ENCODE results near the gene LCN10.
"Not testable (repeated sequence)": the region's sequence is repeated elsewhere in the genome, so short reads cannot be mapped to it uniquely, and the experiment has no call there.

LCN10 gene

GRCh38 chr9:136718345-136719194 is 24.2 kb downstream of the LCN10 start:
- DNase-seq = no peak

DNA sequence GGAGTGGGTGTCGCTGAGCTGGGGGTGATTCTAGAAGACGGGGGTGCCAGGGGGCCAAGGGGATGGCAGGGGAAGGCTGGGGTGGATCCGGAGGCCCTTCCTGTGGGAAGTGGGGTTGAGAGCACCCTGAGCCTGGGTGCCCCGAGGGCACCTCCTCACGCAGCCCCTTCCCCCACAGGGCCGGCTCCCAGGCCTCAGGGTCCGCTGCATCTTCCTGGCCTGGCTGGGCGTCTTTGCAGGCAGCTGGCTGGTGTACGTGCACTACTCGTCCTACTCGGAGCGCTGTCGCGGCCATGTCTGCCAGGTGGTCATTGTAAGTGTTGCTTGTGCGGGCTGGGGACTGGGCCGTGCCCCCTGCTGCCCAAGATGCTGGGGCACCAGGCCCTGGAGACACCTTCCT is 25.3 kb downstream of the LCN10 start:
- no peak for DNase-seq

DNA sequence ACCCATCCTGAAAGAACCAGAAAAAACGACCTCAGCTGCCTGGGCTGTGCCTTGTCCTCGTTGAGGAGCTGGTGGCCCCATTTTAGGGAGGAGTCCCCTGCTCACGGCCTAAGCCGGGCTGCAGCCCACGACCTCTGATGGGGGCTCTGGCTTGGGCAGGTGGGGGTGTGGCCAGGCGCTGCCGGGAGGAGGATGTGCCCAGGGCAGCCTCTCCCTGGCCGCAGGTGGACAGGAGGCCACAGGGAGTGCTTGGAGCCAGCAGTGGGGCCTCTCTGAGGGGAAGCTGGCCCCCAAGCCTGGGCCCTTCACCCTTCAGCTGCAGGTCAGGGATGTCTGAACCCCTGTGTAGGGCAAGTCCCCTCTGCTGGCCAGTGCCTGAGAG is 27.9 kb downstream of the LCN10 start:
- DNase-seq = no peak

- DNase-seq = no peak
These were observed 28.4 kb downstream of the LCN10 start for GRCh38 chr9:136714096-136714892.

DNA sequence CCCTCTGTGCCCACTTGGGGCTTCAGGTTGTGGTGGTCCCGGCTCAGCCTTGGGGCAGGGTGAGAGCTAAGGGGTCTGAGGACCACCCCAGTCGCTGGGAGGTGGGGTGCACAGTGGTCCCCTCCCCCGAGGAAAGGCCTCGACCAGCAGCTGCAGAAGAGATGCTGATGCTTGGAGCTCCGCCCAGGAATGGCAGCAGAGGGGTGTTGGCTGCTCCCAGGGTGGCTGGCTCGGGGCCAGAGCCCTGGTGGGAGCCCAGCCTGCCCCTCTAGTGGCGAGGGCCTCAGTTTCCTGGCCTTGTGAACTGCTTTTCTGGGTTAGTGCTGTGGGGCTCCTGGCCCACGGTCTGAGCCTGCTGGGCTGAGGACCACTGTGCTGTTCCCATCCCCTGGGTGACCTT is 29.2 kb downstream of the LCN10 start:
- no peak for DNase-seq

DNA sequence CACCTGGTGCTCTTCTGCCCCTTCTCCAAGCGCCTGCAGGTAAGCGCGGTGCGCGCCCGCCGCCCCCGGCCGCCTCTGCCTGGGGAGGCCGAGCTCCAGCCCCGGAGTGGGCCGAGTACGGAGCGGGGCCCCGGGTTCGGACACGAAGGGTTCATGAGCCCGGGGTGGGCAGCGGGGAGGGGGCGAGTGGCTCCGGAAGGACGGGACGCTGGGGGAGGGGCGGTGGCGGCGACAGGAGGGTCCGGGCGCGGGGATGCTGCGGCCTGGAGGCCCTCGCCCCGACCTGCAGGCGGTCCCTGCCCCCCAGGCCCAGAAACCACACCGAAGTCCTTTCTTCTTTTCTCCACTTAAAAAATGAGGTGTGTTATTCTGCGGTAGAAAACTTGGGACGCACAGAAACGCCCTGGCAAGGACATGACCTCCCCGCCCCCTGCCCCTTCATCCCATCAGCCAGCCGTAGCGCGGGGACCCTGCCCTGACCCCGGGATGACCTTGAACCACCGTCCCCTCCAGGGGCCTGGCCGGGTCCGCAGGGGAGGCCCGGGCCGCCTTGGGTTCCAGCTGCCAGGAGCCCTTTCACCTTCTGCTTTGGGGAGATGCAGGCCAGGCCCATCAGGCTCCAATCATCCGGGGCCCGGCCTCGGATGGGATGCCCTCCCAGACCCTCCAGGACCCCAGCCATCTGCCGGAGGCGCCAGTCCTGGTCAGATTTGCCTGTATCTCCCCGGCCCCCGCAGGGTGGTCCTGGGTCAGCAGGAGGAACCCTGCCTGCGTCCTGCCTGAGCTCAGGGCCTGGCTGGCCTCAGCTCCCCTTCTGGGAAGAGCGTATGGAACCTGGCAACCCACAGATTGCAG is 29.8 kb downstream of the LCN10 start:
- DNase-seq = no peak

DNA sequence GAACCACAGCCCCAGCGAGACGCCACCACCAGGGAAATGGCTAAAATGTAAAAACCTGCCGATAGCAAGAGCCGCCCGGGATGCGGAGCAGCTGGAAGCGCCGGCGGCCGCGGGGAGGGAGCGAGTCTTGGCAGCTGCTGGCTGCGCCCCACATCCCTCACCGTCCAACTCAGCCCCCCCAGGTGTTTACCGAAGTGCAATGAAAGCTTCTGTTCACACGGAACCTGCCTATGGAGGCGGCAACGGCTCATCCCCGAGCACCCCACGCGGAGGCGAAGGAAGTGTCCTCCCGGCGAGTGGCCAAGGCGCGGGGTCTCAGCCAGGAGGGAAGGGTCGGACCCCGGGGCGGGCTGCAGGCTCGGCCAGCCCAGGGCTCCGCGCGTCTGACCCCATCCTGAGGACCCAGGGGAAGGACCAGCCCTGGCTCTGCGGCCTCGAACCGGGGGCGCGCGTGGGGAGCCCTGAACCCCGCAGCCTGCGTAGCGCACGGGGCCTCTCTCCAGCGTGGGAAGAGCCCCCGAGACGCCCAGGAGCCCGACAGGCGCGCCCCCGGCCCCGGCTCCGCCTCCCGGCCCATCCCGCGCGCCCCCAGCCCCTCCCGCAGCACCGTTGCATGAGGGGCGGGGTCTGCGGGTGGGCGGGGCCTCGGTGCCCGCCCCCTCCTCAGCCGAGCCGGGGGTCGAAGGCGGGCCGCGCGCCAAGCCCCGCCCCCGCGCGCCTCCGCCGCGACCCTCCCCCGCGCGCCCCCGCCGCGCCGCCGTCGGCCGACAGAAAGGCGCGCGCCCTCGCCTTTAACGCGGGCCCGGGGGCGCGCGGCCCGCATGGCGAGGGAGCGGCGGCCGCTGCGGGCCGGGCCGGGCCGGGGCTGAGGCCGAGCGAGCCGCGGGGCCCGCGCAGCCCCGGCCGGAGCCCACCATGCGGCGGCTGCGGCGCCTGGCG is 30.7 kb downstream of the LCN10 start, which contains the start of gene DIPK1B:
Gene DIPK1B, plus strand, starts transcription at position 822 of the 939 bp plus-strand sequence. Its CDS starts 94 bp downstream, at position 916.
- no peak for DNase-seq

DNA sequence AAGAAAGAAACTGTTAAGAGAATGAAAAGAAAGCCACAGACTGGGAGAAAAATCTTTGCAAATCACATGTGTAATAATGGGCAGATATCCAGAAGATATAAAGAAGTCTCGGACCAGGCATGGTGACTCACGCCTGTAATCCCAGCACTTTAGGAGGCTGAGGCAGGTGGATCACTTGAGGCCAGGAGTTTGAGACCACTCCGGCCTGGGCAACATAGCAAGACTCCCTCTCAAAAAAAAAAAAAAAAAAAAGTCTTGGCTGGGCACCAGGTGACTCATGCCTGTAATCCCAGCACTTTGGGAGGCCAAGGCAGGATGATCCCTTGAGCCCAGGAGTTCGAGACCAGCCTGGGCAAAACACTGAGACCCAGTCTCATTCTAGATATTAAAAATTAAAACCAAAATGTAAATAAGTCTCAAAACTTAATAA is 31.5 kb downstream of the LCN10 start:
- DNase-seq = not testable (repeated sequence)

DNA sequence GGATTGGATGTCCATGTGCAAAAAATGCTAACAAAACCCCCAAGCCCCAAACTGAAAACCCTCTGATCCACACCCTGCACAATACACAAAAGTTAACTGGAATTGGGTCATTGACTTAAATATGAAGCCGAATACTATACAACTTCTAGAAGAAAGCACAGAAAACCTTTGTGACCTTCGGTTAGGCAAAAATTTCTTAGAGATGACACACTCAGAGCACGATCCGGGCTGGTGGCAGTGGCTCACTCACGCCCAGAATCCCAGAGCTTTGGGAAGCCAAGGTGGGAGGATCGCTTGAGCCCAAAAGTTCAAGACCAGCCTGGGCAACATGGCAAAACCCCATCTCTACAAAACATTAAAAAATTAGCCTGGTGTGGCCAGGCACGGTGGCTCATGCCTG is 32.2 kb downstream of the LCN10 start:
- no peak for DNase-seq

- no peak for DNase-seq
These were observed 33.2 kb downstream of the LCN10 start for GRCh38 chr9:136709454-136710109.

DNA sequence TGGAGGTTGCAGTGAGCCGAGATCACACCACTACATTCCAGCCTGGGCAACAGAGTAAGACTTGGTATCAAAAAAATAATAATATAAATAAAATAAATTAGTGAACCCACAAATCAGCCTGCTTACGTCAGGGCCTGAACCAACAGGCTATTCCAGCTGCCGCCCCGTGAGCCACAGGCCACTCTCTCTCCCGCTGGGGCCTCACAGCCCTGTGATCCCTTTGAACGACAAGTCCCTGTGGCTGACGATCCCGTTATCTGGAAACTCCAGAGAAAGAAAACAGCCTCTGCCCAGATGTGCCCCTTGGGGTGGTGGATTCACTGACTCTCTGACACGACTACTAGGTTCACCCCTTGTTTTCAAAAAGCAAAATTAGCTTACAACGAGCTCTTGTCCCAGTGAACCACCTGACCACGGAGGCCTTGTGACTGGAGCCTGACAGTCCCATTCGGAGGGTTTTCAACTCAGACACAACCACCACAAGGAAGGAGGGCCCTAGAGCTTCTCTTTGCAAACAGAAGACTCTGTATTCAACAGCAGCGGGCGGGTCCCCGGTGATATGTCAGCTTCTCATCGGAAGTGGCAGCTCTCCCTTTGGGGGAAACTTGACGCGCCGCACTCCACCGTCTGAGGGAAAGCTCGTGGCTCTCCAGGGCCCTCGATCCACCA is 34.8 kb downstream of the LCN10 start:
- no peak for DNase-seq

GRCh38 chr9:136707011-136707410 is 35.7 kb downstream of the LCN10 start:
- DNase-seq = no peak

- no peak for DNase-seq
These were observed 37.2 kb downstream of the LCN10 start for GRCh38 chr9:136705564-136705963.

GRCh38 chr9:136704741-136705140 is 38.0 kb downstream of the LCN10 start:
- not testable (repeated sequence) for DNase-seq

GRCh38 chr9:136703276-136703860 is 39.4 kb downstream of the LCN10 start:
- no peak for DNase-seq

DNA sequence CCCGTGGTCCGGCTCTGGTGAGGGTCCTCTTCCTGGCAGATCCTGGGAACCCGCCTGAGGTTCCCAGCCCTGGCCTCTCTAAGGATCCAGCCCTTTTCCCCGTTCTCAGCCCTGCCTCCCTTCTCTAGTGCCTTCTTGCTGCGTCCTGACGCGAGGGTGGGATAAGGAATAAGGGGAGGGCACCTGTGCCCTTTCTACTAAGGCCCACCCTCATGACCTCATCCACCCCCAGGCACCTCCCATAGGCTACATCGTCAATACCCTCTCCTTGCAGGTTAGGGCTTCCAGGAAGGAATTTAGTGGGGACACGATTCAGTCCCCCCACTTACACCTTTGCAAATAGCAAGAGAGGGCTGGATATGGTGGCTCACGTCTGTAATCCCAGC is 41.1 kb downstream of the LCN10 start:
- DNase-seq = no peak

GRCh38 chr9:136700959-136701667 is 41.6 kb downstream of the LCN10 start:
- peak; percentile 85 for DNase-seq

DNA sequence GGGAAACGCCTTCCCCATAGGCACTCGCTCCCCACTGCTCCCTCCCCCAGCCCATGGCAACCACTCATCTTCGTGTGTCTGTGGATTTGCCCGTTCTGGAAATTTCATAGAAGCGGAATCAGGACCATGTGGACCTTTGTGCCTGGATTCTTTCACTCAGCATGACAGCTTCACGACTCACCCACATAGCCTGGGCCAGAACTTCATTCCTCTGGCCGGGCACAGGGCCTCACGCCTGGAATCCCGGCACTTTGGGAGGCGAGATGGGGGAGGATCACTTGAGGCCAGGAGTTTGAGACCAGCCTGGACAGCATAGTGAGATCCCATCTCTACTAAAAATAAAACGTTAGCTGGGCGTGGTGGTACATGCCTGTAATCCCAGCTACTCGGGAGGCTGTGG is 42.4 kb downstream of the LCN10 start:
- no peak for DNase-seq

GRCh38 chr9:136698635-136699246 is 44.0 kb downstream of the LCN10 start:
- no peak for DNase-seq

All from activated CD4-positive, alpha-beta T cell treated with anti-CD3 and anti-CD28 coated beads, Interleukin-10, Interleukin-2, amounts not matched to agents 100 ng/mL and 50 ng/mL, durations not matched to agents 16 hours and 8 hours (primary cell).